Activated CD8-positive, alpha-beta T cell treated with anti-CD3 and anti-CD28 coated beads, Interleukin-2, amount 10 ng/mL, durations not matched to agents 7 days and 5 days (primary cell): Measurements from ENCODE around the gene PIK3AP1. TPM values are rescaled to one million over a fixed set of nuclear protein-coding genes. Genes with fewer than 3 reads are reported as not detected.

Experiments
- ATAC-seq: fragments of 150-1000 bp; cut with Tn5 transposase; one replicate; pipeline ENCODE4 v1.10.0; 2021; ENCODE audit warnings: moderate library complexity
- CTCF ChIA-PET: fragments of 350-600 bp; sonication (Branson Sonifier 250); formaldehyde crosslinking; loops from one replicate; lab custom pipeline; 2021; ENCODE audit warnings: antibody characterized with exemption; lab: Charles Lee
- POLR2A ChIA-PET: fragments of 350-600 bp; sonication (Branson Sonifier 250); formaldehyde crosslinking; loops from one replicate; lab custom pipeline; 2021; ENCODE audit warnings: antibody characterized with exemption; lab: Charles Lee
- DNase-seq: peaks from one replicate; pipeline ENCODE4 v3.0.0-alpha.2; 2020
- H3K27ac Mint-ChIP-seq: one replicate; pipeline ENCODE4 v1.8.0; 2021; ENCODE audit warnings: mild to moderate bottlenecking, mixed read lengths
- H3K27me3 Mint-ChIP-seq: one replicate; pipeline ENCODE4 v1.8.0; 2021; ENCODE audit warnings: low read depth, mixed read lengths
- H3K36me3 Mint-ChIP-seq: one replicate; pipeline ENCODE4 v1.8.0; 2021; ENCODE audit warnings: low read depth, mixed read lengths
- H3K4me1 Mint-ChIP-seq: one replicate; pipeline ENCODE4 v1.8.0; 2021; ENCODE audit warnings: low read depth, mixed read lengths
- H3K4me3 Mint-ChIP-seq: one replicate; pipeline ENCODE4 v1.8.0; 2021; ENCODE audit warnings: mild to moderate bottlenecking, mixed read lengths
- H3K9me3 Mint-ChIP-seq: one replicate; pipeline ENCODE4 v1.8.0; 2022; ENCODE audit warnings: mixed read lengths; ENCODE audit not compliant: insufficient read depth
- total RNA-seq, 2 experiments: library from RNA; stranded (reverse); gene quantifications; one replicate each; pipeline ENCODE4 v1.2.3, GENCODE V29; 2021

The PIK3AP1 gene
- total RNA-seq, 2 experiments from 2014 or later, result 6.2 to 6.8 TPM

GRCh38 chr10:96614515-96614914 lies 105.8 kb downstream of the PIK3AP1 start:
- H3K27ac Mint-ChIP-seq, result no peak overlapping the region
- CTCF ChIA-PET, result no interaction called here
- H3K27me3 Mint-ChIP-seq, result no peaks in the 10 kb centered on the region
- ATAC-seq, result no peak
- H3K36me3 Mint-ChIP-seq, result no peaks in the 10 kb centered on the region
- H3K4me3 Mint-ChIP-seq, result no peak overlapping the region
- POLR2A ChIA-PET, result no interaction called here
- no peaks in the 10 kb centered on the region for H3K9me3 Mint-ChIP-seq
- H3K4me1 Mint-ChIP-seq, result peaks cover 15% of the 10 kb centered on the region
- no peak for DNase-seq

GRCh38 chr10:96613576-96613975 lies 106.7 kb downstream of the PIK3AP1 start:
- H3K27me3 Mint-ChIP-seq, result no peaks in the 10 kb centered on the region
- no peak overlapping the region for H3K27ac Mint-ChIP-seq
- POLR2A ChIA-PET, result no interaction called here
- no peaks in the 10 kb centered on the region for H3K36me3 Mint-ChIP-seq
- ATAC-seq, result no peak
- no peak for DNase-seq
- CTCF ChIA-PET, result no interaction called here
- H3K9me3 Mint-ChIP-seq, result no peaks in the 10 kb centered on the region
- H3K4me3 Mint-ChIP-seq, result no peak overlapping the region
- peaks cover 17% of the 10 kb centered on the region for H3K4me1 Mint-ChIP-seq

- Mint-ChIP-seq H3K36me3 (no peaks in the 10 kb centered on the region), H3K4me3 (no peak overlapping the region), H3K9me3 (no peaks in the 10 kb centered on the region), H3K4me1 (peaks cover 17% of the 10 kb centered on the region), H3K27ac (no peak overlapping the region), H3K27me3 (no peaks in the 10 kb centered on the region)
- ChIA-PET POLR2A (no interaction called here), CTCF (no interaction called here)
- no peak for DNase-seq
- no peak for ATAC-seq
These were observed 108.1 kb downstream of the PIK3AP1 start for GRCh38 chr10:96612055-96612830.

GRCh38 chr10:96610817-96611216 lies 109.5 kb downstream of the PIK3AP1 start:
- no peaks in the 10 kb centered on the region for H3K27me3 Mint-ChIP-seq
- ChIA-PET POLR2A (no interaction called here), CTCF (interaction anchor here (1.0 kb wide), 1 partner anchor 8 kb away, joined by 3 read pairs; no protein-coding TSS in a partner anchor)
- H3K9me3 Mint-ChIP-seq, result no peaks in the 10 kb centered on the region
- no peaks in the 10 kb centered on the region for H3K36me3 Mint-ChIP-seq
- DNase-seq (peak; percentile 56), ATAC-seq (peak; percentile 70)
- peak overlapping the region; percentile 64 for H3K27ac Mint-ChIP-seq
- peaks cover 17% of the 10 kb centered on the region for H3K4me1 Mint-ChIP-seq
- no peak overlapping the region for H3K4me3 Mint-ChIP-seq

GRCh38 chr10:96609510-96609909 lies 110.8 kb downstream of the PIK3AP1 start:
- DNase-seq (no peak), ATAC-seq (no peak)
- Mint-ChIP-seq H3K36me3 (no peaks in the 10 kb centered on the region), H3K27ac (no peak overlapping the region), H3K27me3 (no peaks in the 10 kb centered on the region), H3K4me1 (peaks cover 17% of the 10 kb centered on the region), H3K4me3 (no peak overlapping the region), H3K9me3 (no peaks in the 10 kb centered on the region)
- ChIA-PET POLR2A (interaction anchor here (1.4 kb wide), 1 partner anchor 22 kb away, joined by 3 read pairs; the partner anchor contains the start of gene TM9SF3), CTCF (no interaction called here)

GRCh38 chr10:96608805-96609204 lies 111.5 kb downstream of the PIK3AP1 start:
- no peaks in the 10 kb centered on the region for H3K9me3 Mint-ChIP-seq

GRCh38 chr10:96608262-96608661 lies 112.1 kb downstream of the PIK3AP1 start:
- no peak overlapping the region for H3K4me3 Mint-ChIP-seq
- no peaks in the 10 kb centered on the region for H3K9me3 Mint-ChIP-seq
- CTCF ChIA-PET, result no interaction called here
- ATAC-seq, result no peak
- POLR2A ChIA-PET, result no interaction called here
- no peaks in the 10 kb centered on the region for H3K27me3 Mint-ChIP-seq
- H3K27ac Mint-ChIP-seq, result no peak overlapping the region
- H3K4me1 Mint-ChIP-seq, result peaks cover 17% of the 10 kb centered on the region
- DNase-seq, result no peak
- H3K36me3 Mint-ChIP-seq, result no peaks in the 10 kb centered on the region

More at GRCh38 chr10:96608805-96609204, 111.5 kb downstream of the PIK3AP1 start:
- H3K36me3 Mint-ChIP-seq, result no peaks in the 10 kb centered on the region
- H3K27me3 Mint-ChIP-seq, result no peaks in the 10 kb centered on the region
- POLR2A ChIA-PET, result interaction anchor here (1.4 kb wide), 1 partner anchor 22 kb away, joined by 3 read pairs; the partner anchor contains the start of gene TM9SF3
- H3K4me1 Mint-ChIP-seq, result peaks cover 17% of the 10 kb centered on the region
- H3K27ac Mint-ChIP-seq, result no peak overlapping the region
- no peak for ATAC-seq
- CTCF ChIA-PET, result no interaction called here
- no peak overlapping the region for H3K4me3 Mint-ChIP-seq
- DNase-seq, result no peak

- no peaks in the 10 kb centered on the region for H3K27me3 Mint-ChIP-seq
- DNase-seq, result no peak
- ChIA-PET CTCF (no interaction called here), POLR2A (no interaction called here)
- no peak overlapping the region for H3K27ac Mint-ChIP-seq
- peaks cover 17% of the 10 kb centered on the region for H3K4me1 Mint-ChIP-seq
- no peak overlapping the region for H3K4me3 Mint-ChIP-seq
- no peaks in the 10 kb centered on the region for H3K36me3 Mint-ChIP-seq
- no peaks in the 10 kb centered on the region for H3K9me3 Mint-ChIP-seq
- ATAC-seq, result no peak
These were observed 113.4 kb downstream of the PIK3AP1 start for GRCh38 chr10:96606946-96607345.

GRCh38 chr10:96606216-96606615 lies 114.1 kb downstream of the PIK3AP1 start:
- no peak for ATAC-seq

GRCh38 chr10:96600337-96600736 lies 120.0 kb downstream of the PIK3AP1 start:
- no peaks in the 10 kb centered on the region for H3K4me1 Mint-ChIP-seq
- no peaks in the 10 kb centered on the region for H3K9me3 Mint-ChIP-seq
- DNase-seq (no peak), ATAC-seq (no peak)
- CTCF ChIA-PET, result no interaction called here
- POLR2A ChIA-PET, result interaction anchor here (0.6 kb wide), 1 partner anchor 10 kb away, joined by 4 read pairs; no protein-coding TSS in a partner anchor
- H3K27ac Mint-ChIP-seq, result no peak overlapping the region
- no peak overlapping the region for H3K4me3 Mint-ChIP-seq
- H3K27me3 Mint-ChIP-seq, result peaks cover 2% of the 10 kb centered on the region
- no peaks in the 10 kb centered on the region for H3K36me3 Mint-ChIP-seq

More at GRCh38 chr10:96606216-96606615, 114.1 kb downstream of the PIK3AP1 start:
- Mint-ChIP-seq H3K4me3 (no peak overlapping the region), H3K36me3 (no peaks in the 10 kb centered on the region), H3K9me3 (no peaks in the 10 kb centered on the region), H3K27me3 (no peaks in the 10 kb centered on the region), H3K4me1 (peaks cover 17% of the 10 kb centered on the region), H3K27ac (no peak overlapping the region)
- POLR2A ChIA-PET, result no interaction called here
- no peak for DNase-seq
- CTCF ChIA-PET, result interaction anchor here (0.6 kb wide), 1 partner anchor 83 kb away, joined by 3 read pairs; no protein-coding TSS in a partner anchor

GRCh38 chr10:96598846-96599245 lies 121.5 kb downstream of the PIK3AP1 start:
- CTCF ChIA-PET, result no interaction called here
- no peaks in the 10 kb centered on the region for H3K4me1 Mint-ChIP-seq
- H3K36me3 Mint-ChIP-seq, result no peaks in the 10 kb centered on the region
- H3K9me3 Mint-ChIP-seq, result no peaks in the 10 kb centered on the region
- POLR2A ChIA-PET, result no interaction called here
- H3K4me3 Mint-ChIP-seq, result no peak overlapping the region
- peaks cover 2% of the 10 kb centered on the region for H3K27me3 Mint-ChIP-seq
- no peak for DNase-seq
- no peak for ATAC-seq
- H3K27ac Mint-ChIP-seq, result no peak overlapping the region
